ENCODE data around the gene TFAP2B. TPM values are rescaled to one million over a fixed set of nuclear protein-coding genes. Genes with fewer than 3 reads are reported as not detected.

TFAP2B gene
- total RNA-seq, 1 experiment from 2014 or later: not detected

- CTCF ChIA-PET: no interaction called here
- TF ChIP-seq, protein P1, sequence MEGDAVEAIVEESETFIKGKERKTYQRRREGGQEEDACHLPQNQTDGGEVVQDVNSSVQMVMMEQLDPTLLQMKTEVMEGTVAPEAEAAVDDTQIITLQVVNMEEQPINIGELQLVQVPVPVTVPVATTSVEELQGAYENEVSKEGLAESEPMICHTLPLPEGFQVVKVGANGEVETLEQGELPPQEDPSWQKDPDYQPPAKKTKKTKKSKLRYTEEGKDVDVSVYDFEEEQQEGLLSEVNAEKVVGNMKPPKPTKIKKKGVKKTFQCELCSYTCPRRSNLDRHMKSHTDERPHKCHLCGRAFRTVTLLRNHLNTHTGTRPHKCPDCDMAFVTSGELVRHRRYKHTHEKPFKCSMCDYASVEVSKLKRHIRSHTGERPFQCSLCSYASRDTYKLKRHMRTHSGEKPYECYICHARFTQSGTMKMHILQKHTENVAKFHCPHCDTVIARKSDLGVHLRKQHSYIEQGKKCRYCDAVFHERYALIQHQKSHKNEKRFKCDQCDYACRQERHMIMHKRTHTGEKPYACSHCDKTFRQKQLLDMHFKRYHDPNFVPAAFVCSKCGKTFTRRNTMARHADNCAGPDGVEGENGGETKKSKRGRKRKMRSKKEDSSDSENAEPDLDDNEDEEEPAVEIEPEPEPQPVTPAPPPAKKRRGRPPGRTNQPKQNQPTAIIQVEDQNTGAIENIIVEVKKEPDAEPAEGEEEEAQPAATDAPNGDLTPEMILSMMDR (IDR thresholded peaks at IDR 0.05; ENCODE audit: unreplicated experiment): no peak
- no peak overlapping the region for H3K27ac Mint-ChIP-seq (ENCODE audit: unreplicated experiment)
- no peaks in the 10 kb centered on the region for H3K9me3 Mint-ChIP-seq (ENCODE audit: low read depth, unreplicated experiment)
- DNase-seq: no peak
- H3K4me3 Mint-ChIP-seq (ENCODE audit: low read depth, unreplicated experiment): no peak overlapping the region
- H3K4me1 Mint-ChIP-seq (ENCODE audit: low read depth, unreplicated experiment): no peaks in the 10 kb centered on the region
- intact Hi-C loops (cut with micrococcal nuclease; ENCODE audit: unreplicated experiment): no loop called here
- no TSS peak for BruUV-seq (replicated peaks)
- H3K27me3 Mint-ChIP-seq (ENCODE audit: unreplicated experiment): peaks cover 7% of the 10 kb centered on the region
- no peaks in the 10 kb centered on the region for H3K36me3 Mint-ChIP-seq (ENCODE audit: insufficient read depth, unreplicated experiment)
Measured at GRCh38 chr6:50868466-50868865, 49.8 kb downstream of the TFAP2B start.

GRCh38 chr6:50873167-50873566 lies 54.5 kb downstream of the TFAP2B start:
- H3K9me3 Mint-ChIP-seq (ENCODE audit: low read depth, unreplicated experiment): no peaks in the 10 kb centered on the region
- no peaks in the 10 kb centered on the region for H3K27me3 Mint-ChIP-seq (ENCODE audit: unreplicated experiment)
- H3K27ac Mint-ChIP-seq (ENCODE audit: unreplicated experiment): no peak overlapping the region
- no peaks in the 10 kb centered on the region for H3K4me1 Mint-ChIP-seq (ENCODE audit: low read depth, unreplicated experiment)
- TF ChIP-seq, protein P1 (IDR thresholded peaks at IDR 0.05; ENCODE audit: unreplicated experiment): no peak
- CTCF ChIA-PET: no interaction called here
- no peak overlapping the region for H3K4me3 Mint-ChIP-seq (ENCODE audit: low read depth, unreplicated experiment)
- DNase-seq: no peak
- no peaks in the 10 kb centered on the region for H3K36me3 Mint-ChIP-seq (ENCODE audit: insufficient read depth, unreplicated experiment)
- intact Hi-C loops (cut with micrococcal nuclease; ENCODE audit: unreplicated experiment): no loop called here
- BruUV-seq (replicated peaks): no TSS peak

DNA sequence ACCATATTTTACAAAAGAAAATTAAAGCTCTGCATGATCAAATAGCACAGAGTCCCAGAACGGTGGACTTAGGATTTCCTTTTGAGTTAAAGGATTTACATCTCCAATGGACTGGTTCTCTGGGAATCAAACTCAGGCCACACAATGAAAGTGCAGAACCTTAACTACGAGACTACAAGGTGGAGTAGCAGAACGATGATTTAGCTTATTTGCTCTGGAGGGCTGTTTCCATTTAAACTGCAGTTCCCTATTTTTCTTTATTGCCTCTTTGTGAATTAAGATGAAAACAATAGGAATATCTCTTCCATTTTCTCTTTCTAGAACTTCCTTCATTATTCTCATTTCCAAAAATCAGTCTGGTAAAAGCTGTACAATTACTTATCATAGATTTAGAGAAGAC lies 65.7 kb downstream of the TFAP2B start:
- TF ChIP-seq, protein P1 (IDR thresholded peaks at IDR 0.05; ENCODE audit: unreplicated experiment): no peak
- CTCF ChIA-PET: no interaction called here
- no peaks in the 10 kb centered on the region for H3K36me3 Mint-ChIP-seq (ENCODE audit: insufficient read depth, unreplicated experiment)
- H3K9me3 Mint-ChIP-seq (ENCODE audit: low read depth, unreplicated experiment): no peaks in the 10 kb centered on the region
- DNase-seq: no peak
- intact Hi-C loops (cut with micrococcal nuclease; ENCODE audit: unreplicated experiment): no loop called here
- H3K4me3 Mint-ChIP-seq (ENCODE audit: low read depth, unreplicated experiment): no peak overlapping the region
- H3K4me1 Mint-ChIP-seq (ENCODE audit: low read depth, unreplicated experiment): no peaks in the 10 kb centered on the region
- H3K27me3 Mint-ChIP-seq (ENCODE audit: unreplicated experiment): peaks cover 9% of the 10 kb centered on the region
- no peak overlapping the region for H3K27ac Mint-ChIP-seq (ENCODE audit: unreplicated experiment)
- no TSS peak for BruUV-seq (replicated peaks)

GRCh38 chr6:50887112-50887511 lies 68.4 kb downstream of the TFAP2B start:
- Mint-ChIP-seq H3K27me3 (ENCODE audit: unreplicated experiment) (peaks cover 9% of the 10 kb centered on the region), H3K36me3 (ENCODE audit: insufficient read depth, unreplicated experiment) (no peaks in the 10 kb centered on the region), H3K9me3 (ENCODE audit: low read depth, unreplicated experiment) (no peaks in the 10 kb centered on the region), H3K4me3 (ENCODE audit: low read depth, unreplicated experiment) (no peak overlapping the region), H3K27ac (ENCODE audit: unreplicated experiment) (no peak overlapping the region), H3K4me1 (ENCODE audit: low read depth, unreplicated experiment) (no peaks in the 10 kb centered on the region)
- CTCF ChIA-PET: no interaction called here
- TF ChIP-seq, protein P1 (IDR thresholded peaks at IDR 0.05; ENCODE audit: unreplicated experiment): no peak
- DNase-seq: no peak
- BruUV-seq (replicated peaks): no TSS peak
- intact Hi-C loops (cut with micrococcal nuclease; ENCODE audit: unreplicated experiment): no loop called here

- H3K4me3 Mint-ChIP-seq (ENCODE audit: low read depth, unreplicated experiment): no peak overlapping the region
- no TSS peak for BruUV-seq (replicated peaks)
- intact Hi-C loops (cut with micrococcal nuclease; ENCODE audit: unreplicated experiment): no loop called here
- H3K36me3 Mint-ChIP-seq (ENCODE audit: insufficient read depth, unreplicated experiment): no peaks in the 10 kb centered on the region
- no peaks in the 10 kb centered on the region for H3K27me3 Mint-ChIP-seq (ENCODE audit: unreplicated experiment)
- H3K27ac Mint-ChIP-seq (ENCODE audit: unreplicated experiment): no peak overlapping the region
- TF ChIP-seq, protein P1 (IDR thresholded peaks at IDR 0.05; ENCODE audit: unreplicated experiment): no peak
- no peaks in the 10 kb centered on the region for H3K9me3 Mint-ChIP-seq (ENCODE audit: low read depth, unreplicated experiment)
- no peaks in the 10 kb centered on the region for H3K4me1 Mint-ChIP-seq (ENCODE audit: low read depth, unreplicated experiment)
- CTCF ChIA-PET: no interaction called here
- no peak for DNase-seq
Measured at GRCh38 chr6:50889497-50889896, 70.8 kb downstream of the TFAP2B start.
